Measurements from ENCODE around the gene ATRIP.
"Not testable (repeated sequence)": the region's sequence is repeated elsewhere in the genome, so short reads cannot be mapped to it uniquely, and the experiment has no call there.

ATRIP gene

GRCh38 chr3:48465531-48466378 lies 19.2 kb downstream of the ATRIP start:
- in situ Hi-C loops (cut with HindIII; ENCODE audit: low sequenced_read_pairs) = no loop called here

- in situ Hi-C loops (cut with HindIII; ENCODE audit: low sequenced_read_pairs) = no loop called here
These were observed 20.0 kb downstream of the ATRIP start for GRCh38 chr3:48466386-48467109.

- in situ Hi-C loops (cut with HindIII; ENCODE audit: low sequenced_read_pairs) = no loop called here
These were observed 20.5 kb downstream of the ATRIP start for GRCh38 chr3:48467110-48467454.

- in situ Hi-C loops (cut with HindIII; ENCODE audit: low sequenced_read_pairs) = no loop called here
These were observed 21.1 kb downstream of the ATRIP start for GRCh38 chr3:48467473-48468267.

GRCh38 chr3:48468329-48468731 lies 21.8 kb downstream of the ATRIP start:
- in situ Hi-C loops (cut with HindIII; ENCODE audit: low sequenced_read_pairs) = no loop called here

- in situ Hi-C loops (cut with HindIII; ENCODE audit: low sequenced_read_pairs) = no loop called here
These were observed 22.7 kb downstream of the ATRIP start for GRCh38 chr3:48469046-48469915.

GRCh38 chr3:48470286-48470685 lies 23.7 kb downstream of the ATRIP start:
- in situ Hi-C loops (cut with HindIII; ENCODE audit: low sequenced_read_pairs) = loop anchor here (5.0 to 10.0 kb wide), 2 partner anchors 82 to 165 kb away; partner anchors contain the start of gene SLC26A6

- in situ Hi-C loops (cut with HindIII; ENCODE audit: low sequenced_read_pairs) = loop anchor here (5.0 to 10.0 kb wide), 2 partner anchors 80 to 162 kb away; partner anchors contain the start of gene SLC26A6
These were observed 26.1 kb downstream of the ATRIP start for GRCh38 chr3:48472673-48472922.

- in situ Hi-C loops (cut with HindIII; ENCODE audit: low sequenced_read_pairs) = loop anchor here (5.0 to 10.0 kb wide), 2 partner anchors 79 to 162 kb away; partner anchors contain the start of gene SLC26A6
These were observed 26.5 kb downstream of the ATRIP start for GRCh38 chr3:48472923-48473616.

- in situ Hi-C loops (cut with HindIII; ENCODE audit: low sequenced_read_pairs) = loop anchor here (5.0 to 10.0 kb wide), 2 partner anchors 79 to 161 kb away; partner anchors contain the start of gene SLC26A6
These were observed 27.0 kb downstream of the ATRIP start for GRCh38 chr3:48473617-48473952.

GRCh38 chr3:48474031-48474430 lies 27.5 kb downstream of the ATRIP start:
- in situ Hi-C loops (cut with HindIII; ENCODE audit: low sequenced_read_pairs) = loop anchor here (5.0 to 10.0 kb wide), 2 partner anchors 78 to 161 kb away; partner anchors contain the start of gene SLC26A6

GRCh38 chr3:48474619-48475018 lies 28.1 kb downstream of the ATRIP start:
- in situ Hi-C loops (cut with HindIII; ENCODE audit: low sequenced_read_pairs) = loop anchor here (5.0 to 10.0 kb wide), 2 partner anchors 78 to 160 kb away; partner anchors contain the start of gene SLC26A6

- in situ Hi-C loops (cut with HindIII; ENCODE audit: low sequenced_read_pairs) = loop anchor here (10.0 kb wide), 1 partner anchor 160 kb away; the partner anchor contains the start of gene SLC26A6
These were observed 28.7 kb downstream of the ATRIP start for GRCh38 chr3:48475188-48475587.

- in situ Hi-C loops (cut with HindIII; ENCODE audit: low sequenced_read_pairs) = loop anchor here (10.0 kb wide), 1 partner anchor 158 kb away; the partner anchor contains the start of gene SLC26A6
These were observed 30.0 kb downstream of the ATRIP start for GRCh38 chr3:48476426-48477053.

- in situ Hi-C loops (cut with HindIII; ENCODE audit: low sequenced_read_pairs) = loop anchor here (10.0 kb wide), 1 partner anchor 157 kb away; the partner anchor contains the start of gene SLC26A6
These were observed 31.5 kb downstream of the ATRIP start for GRCh38 chr3:48477959-48478520.

- in situ Hi-C loops (cut with HindIII; ENCODE audit: low sequenced_read_pairs) = loop anchor here (10.0 kb wide), 1 partner anchor 156 kb away; the partner anchor contains the start of gene SLC26A6
These were observed 32.4 kb downstream of the ATRIP start for GRCh38 chr3:48478626-48479555.

GRCh38 chr3:48480891-48481290 lies 34.4 kb downstream of the ATRIP start:
- in situ Hi-C loops (cut with HindIII; ENCODE audit: low sequenced_read_pairs) = not testable (repeated sequence)
